GM10847 (cell line): Measurements from ENCODE around the gene HTRA3.

Source experiments
- POLR2A ChIP-seq: IDR thresholded peaks from 2 replicates; pipeline ENCODE4 v1.6.1; 2011; ENCODE audit not compliant: insufficient read length; ENCODE audit errors: extremely low read depth

HTRA3 gene

GRCh38 chr4:8285143-8285975, 15.8 kb downstream of the HTRA3 start:
- no peak for TF ChIP-seq POLR2A

- TF ChIP-seq POLR2A: no peak
These were observed 16.6 kb downstream of the HTRA3 start for GRCh38 chr4:8285976-8286718.

GRCh38 chr4:8286719-8287342, 17.3 kb downstream of the HTRA3 start:
- TF ChIP-seq POLR2A: no peak

GRCh38 chr4:8287343-8288280, 18.1 kb downstream of the HTRA3 start:
- no peak for TF ChIP-seq POLR2A

- TF ChIP-seq POLR2A: no peak
These were observed 19.7 kb downstream of the HTRA3 start for GRCh38 chr4:8289151-8289750.

GRCh38 chr4:8289956-8290700, 20.6 kb downstream of the HTRA3 start:
- no peak for TF ChIP-seq POLR2A

GRCh38 chr4:8290701-8290970, 21.1 kb downstream of the HTRA3 start:
- no peak for TF ChIP-seq POLR2A

GRCh38 chr4:8291036-8291682, 21.6 kb downstream of the HTRA3 start:
- TF ChIP-seq POLR2A: no peak

- TF ChIP-seq POLR2A: no peak
These were observed 22.3 kb downstream of the HTRA3 start for GRCh38 chr4:8291701-8292477.

GRCh38 chr4:8292478-8293107, 23.0 kb downstream of the HTRA3 start:
- TF ChIP-seq POLR2A: no peak

GRCh38 chr4:8293131-8293975, 23.8 kb downstream of the HTRA3 start:
- no peak for TF ChIP-seq POLR2A
